Esophagus (tissue), 2 donors: ENCODE measurements around the gene DAPK2. TPM values are rescaled to one million over a fixed set of nuclear protein-coding genes. Genes with fewer than 3 reads are reported as not detected.
"Not testable (repeated sequence)": the region's sequence is repeated elsewhere in the genome, so short reads cannot be mapped to it uniquely, and the experiment has no call there.

Experiments used
- H3K27ac ChIP-seq, 2 donors: one replicate each; pipeline ENCODE4 v1.5.1; 2013; ENCODE audit warnings: low read depth in 2 of 2, mild to moderate bottlenecking in 2 of 2, inconsistent platforms in 1 of 2, low read length in 1 of 2, moderate library complexity in 1 of 2
- H3K27me3 ChIP-seq, 2 donors: one replicate each; pipeline ENCODE4 v1.6.1; 2013; ENCODE audit warnings: low read length in 2 of 2, control low read depth in 1 of 2, mild to moderate bottlenecking in 1 of 2; ENCODE audit not compliant: insufficient read depth in 2 of 2, control insufficient read depth in 1 of 2
- H3K36me3 ChIP-seq, 2 donors: one replicate each; pipeline ENCODE4 v1.6.1; 2013; ENCODE audit warnings: low read length in 1 of 2; ENCODE audit not compliant: control insufficient read depth in 2 of 2, insufficient read depth in 2 of 2
- H3K4me1 ChIP-seq, 2 donors: one replicate each; pipeline ENCODE4 v1.6.1; 2013; ENCODE audit warnings: low read length in 1 of 2; ENCODE audit not compliant: control insufficient read depth in 2 of 2, insufficient read depth in 2 of 2
- H3K4me3 ChIP-seq, 2 donors: one replicate each; pipeline ENCODE4 v1.5.1; 2013; ENCODE audit warnings: low read length in 2 of 2, mild to moderate bottlenecking in 2 of 2, low read depth in 1 of 2, moderate library complexity in 1 of 2
- H3K9me3 ChIP-seq, 2 donors: one replicate each; pipeline ENCODE4 v1.6.1; 2013; ENCODE audit warnings: mild to moderate bottlenecking in 2 of 2, low read depth in 1 of 2, low read length in 1 of 2, moderate library complexity in 1 of 2; ENCODE audit not compliant: control insufficient read depth in 2 of 2, insufficient read depth in 1 of 2
- WGBS, 2 donors: extraction: QIAGEN DNeasy Blood & Tissue Kit; methylation state at CpG; one replicate each; pipeline ENCODE4 v1.1.7; 2013; 5-methylcytosine and 5-hydroxymethylcytosine counted together
- polyA plus RNA-seq, 2 donors: library from polyadenylated mRNA; stranded (reverse); fragments of 200-250 nt; gene quantifications; one replicate each; pipeline ENCODE4 v1.2.3, GENCODE V29; 2013
- donor health status: healthy with polysubstance abuse.
- donor health status: Bipolar disorder and iron deficiency.

Gene DAPK2
- polyA plus RNA-seq, 2 donors, result 1.9 to 8.9 TPM

GRCh38 chr15:63907521-63907920, 138.8 kb downstream of the DAPK2 start:
- Histone ChIP-seq H3K36me3 (no peaks in the 10 kb centered on the region), H3K4me3 (no peak overlapping the region), H3K27ac (no peak overlapping the region), H3K27me3 (no peaks in the 10 kb centered on the region), H3K4me1 (peaks cover 2 to 4% of the 10 kb centered on the region in 2 donors), H3K9me3 (no peaks in the 10 kb centered on the region)
- 95% methylated on average over 8 of the region's 8 CpGs for WGBS, 2 donors

GRCh38 chr15:63906266-63906584, 140.1 kb downstream of the DAPK2 start:
- Histone ChIP-seq H3K27ac (peak overlapping the region in 1 of 2 donors; percentile 22), H3K4me1 (peaks cover 2% of the 10 kb centered on the region in 2 donors), H3K27me3 (no peaks in the 10 kb centered on the region), H3K9me3 (no peaks in the 10 kb centered on the region), H3K4me3 (no peak overlapping the region), H3K36me3 (no peaks in the 10 kb centered on the region)
- 71 to 91% methylated on average over 4 of the region's 4 CpGs for WGBS, 2 donors

- Histone ChIP-seq H3K27ac (peak overlapping the region in 1 of 2 donors; percentile 22), H3K9me3 (no peaks in the 10 kb centered on the region), H3K36me3 (no peaks in the 10 kb centered on the region), H3K27me3 (no peaks in the 10 kb centered on the region), H3K4me1 (peaks cover 2% of the 10 kb centered on the region in 2 donors), H3K4me3 (no peak overlapping the region)
- WGBS, 2 donors, result 70 to 76% methylated on average over 8 of the region's 8 CpGs
These were observed 140.6 kb downstream of the DAPK2 start for GRCh38 chr15:63905558-63906265.

- H3K4me3 ChIP-seq, result no peak overlapping the region
- H3K36me3 ChIP-seq, result no peaks in the 10 kb centered on the region
- peaks cover 2% of the 10 kb centered on the region in 2 donors for H3K4me1 ChIP-seq
- H3K27ac ChIP-seq, result no peak overlapping the region
- 89 to 91% methylated on average over 7 of the region's 7 CpGs for WGBS, 2 donors
- H3K27me3 ChIP-seq, result no peaks in the 10 kb centered on the region
- no peaks in the 10 kb centered on the region for H3K9me3 ChIP-seq
These were observed 141.2 kb downstream of the DAPK2 start for GRCh38 chr15:63905131-63905530.

- no peaks in the 10 kb centered on the region for H3K36me3 ChIP-seq
- H3K9me3 ChIP-seq, result no peaks in the 10 kb centered on the region
- no peaks in the 10 kb centered on the region for H3K27me3 ChIP-seq
- no peak overlapping the region for H3K4me3 ChIP-seq
- H3K27ac ChIP-seq, result no peak overlapping the region
- H3K4me1 ChIP-seq, result peaks cover 2% of the 10 kb centered on the region in 2 donors
- WGBS, 2 donors, result 76 to 82% methylated on average over 4 of the region's 4 CpGs
These were observed 142.2 kb downstream of the DAPK2 start for GRCh38 chr15:63904042-63904441.

- 84 to 85% methylated on average over 8 of the region's 8 CpGs for WGBS, 2 donors
These were observed 143.6 kb downstream of the DAPK2 start for GRCh38 chr15:63902671-63903035.

GRCh38 chr15:63901912-63902670, 144.2 kb downstream of the DAPK2 start:
- Histone ChIP-seq H3K9me3 (no peaks in the 10 kb centered on the region), H3K4me1 (peaks cover 0 to 2% of the 10 kb centered on the region in 2 donors), H3K4me3 (no peak overlapping the region), H3K27ac (no peak overlapping the region), H3K36me3 (no peaks in the 10 kb centered on the region), H3K27me3 (no peaks in the 10 kb centered on the region)
- 73% methylated on average over 3 of the region's 3 CpGs for WGBS, 2 donors

More at GRCh38 chr15:63902671-63903035, 143.6 kb downstream of the DAPK2 start:
- Histone ChIP-seq H3K9me3 (no peaks in the 10 kb centered on the region), H3K27me3 (no peaks in the 10 kb centered on the region), H3K4me1 (peaks cover 0 to 2% of the 10 kb centered on the region in 2 donors), H3K27ac (no peak overlapping the region), H3K4me3 (no peak overlapping the region), H3K36me3 (no peaks in the 10 kb centered on the region)

- 76 to 83% methylated on average over 1 of the region's 1 CpG for whole genome bisulfite sequencing, 2 donors
These were observed 146.0 kb downstream of the DAPK2 start for GRCh38 chr15:63900306-63900705.

GRCh38 chr15:63899606-63900005, 146.7 kb downstream of the DAPK2 start:
- H3K27ac ChIP-seq, H3K9me3 ChIP-seq, H3K4me1 ChIP-seq, H3K27me3 ChIP-seq, H3K36me3 ChIP-seq, H3K4me3 ChIP-seq: not testable (repeated sequence)
- 88 to 89% methylated on average over 7 of the region's 7 CpGs for WGBS, 2 donors

More at GRCh38 chr15:63900306-63900705, 146.0 kb downstream of the DAPK2 start:
- Histone ChIP-seq H3K27me3 (no peaks in the 10 kb centered on the region), H3K4me1 (peaks cover 0 to 5% of the 10 kb centered on the region in 2 donors), H3K36me3 (no peaks in the 10 kb centered on the region), H3K9me3 (no peaks in the 10 kb centered on the region), H3K4me3 (no peak overlapping the region), H3K27ac (no peak overlapping the region)

- Histone ChIP-seq H3K27me3 (no peaks in the 10 kb centered on the region), H3K4me3 (no peak overlapping the region), H3K9me3 (no peaks in the 10 kb centered on the region), H3K4me1 (peaks cover 0 to 3% of the 10 kb centered on the region in 2 donors), H3K36me3 (no peaks in the 10 kb centered on the region), H3K27ac (no peak overlapping the region)
- WGBS, 2 donors, result 72 to 82% methylated on average over 7 of the region's 7 CpGs
These were observed 147.1 kb downstream of the DAPK2 start for GRCh38 chr15:63899193-63899592.
